Measurements from ENCODE around the gene SLCO3A1.

Gene SLCO3A1

DNA sequence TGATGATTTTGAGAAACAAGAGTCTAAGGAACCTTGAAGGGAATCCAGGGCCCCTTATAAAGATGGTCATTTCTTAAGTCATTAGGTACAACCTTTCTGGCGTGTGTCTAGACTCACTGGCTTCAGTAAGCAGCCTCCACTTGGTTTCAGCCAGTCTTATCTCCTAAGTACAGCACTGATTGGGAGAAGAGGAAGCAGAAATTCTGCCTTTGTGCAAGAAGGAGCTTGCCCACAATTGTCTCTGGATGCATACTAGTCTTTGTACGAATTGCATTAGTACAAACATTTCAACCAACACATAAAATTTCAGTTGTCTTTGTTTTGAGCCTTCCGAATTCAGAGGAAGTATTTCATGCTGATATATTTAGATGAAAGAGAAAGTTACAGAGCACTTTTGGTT is 139.4 kb downstream of the SLCO3A1 start:
- Histone ChIP-seq H3K79me1 (ENCODE audit: low read length) (no peaks in the 10 kb centered on the region), H2BK12ac (ENCODE audit: low read length) (no peak overlapping the region), H3K4me1 (ENCODE audit: control insufficient read depth in 1 of 2, insufficient read depth in 2 of 2, low read length in 2 of 2) (no peaks in the 10 kb centered on the region), H2BK120ac (ENCODE audit: insufficient read depth, low read length, poor library complexity) (no peak overlapping the region), H3K27me3 (ENCODE audit: insufficient read depth, low read length) (no peaks in the 10 kb centered on the region), H3K9ac (ENCODE audit: low read length) (no peak overlapping the region), H2AK5ac (ENCODE audit: low read length) (no peak overlapping the region), H3K4me3 (ENCODE audit: low read depth, low read length) (no peak overlapping the region), H3K23ac (ENCODE audit: low read length) (no peak overlapping the region), H4K12ac (ENCODE audit: low read depth, low read length) (no peak overlapping the region), H3K4me2 (ENCODE audit: low read length) (no peak overlapping the region), H2AFZ (ENCODE audit: insufficient read depth, low read length, poor library complexity) (no peak overlapping the region), H3K4ac (ENCODE audit: low read depth, low read length) (no peak overlapping the region), H4K8ac (ENCODE audit: low read depth, low read length) (no peak overlapping the region), H3K14ac (ENCODE audit: low read length) (no peak overlapping the region), H2BK5ac (ENCODE audit: low read depth, low read length, poor library complexity) (no peak overlapping the region), H3K9me3 (ENCODE audit: insufficient read depth, low read depth, low read length) (no peaks in the 10 kb centered on the region), H4K91ac (ENCODE audit: low read depth, low read length) (no peak overlapping the region), H3K18ac (ENCODE audit: low read length) (no peak overlapping the region), H3K27ac (ENCODE audit: low read depth, low read length) (no peak overlapping the region), H3K36me3 (ENCODE audit: control insufficient read depth in 1 of 2, insufficient read depth in 2 of 2, low read length in 2 of 2) (no peaks in the 10 kb centered on the region), H3K79me2 (ENCODE audit: control insufficient read depth, insufficient read depth, low read length, poor library complexity) (no peaks in the 10 kb centered on the region)
- no CpG with 5 or more reads among the region's 3 CpGs for WGBS (ENCODE audit: extremely low coverage, insufficient coverage, insufficient read length)
- DNase-seq, result no peak

DNA sequence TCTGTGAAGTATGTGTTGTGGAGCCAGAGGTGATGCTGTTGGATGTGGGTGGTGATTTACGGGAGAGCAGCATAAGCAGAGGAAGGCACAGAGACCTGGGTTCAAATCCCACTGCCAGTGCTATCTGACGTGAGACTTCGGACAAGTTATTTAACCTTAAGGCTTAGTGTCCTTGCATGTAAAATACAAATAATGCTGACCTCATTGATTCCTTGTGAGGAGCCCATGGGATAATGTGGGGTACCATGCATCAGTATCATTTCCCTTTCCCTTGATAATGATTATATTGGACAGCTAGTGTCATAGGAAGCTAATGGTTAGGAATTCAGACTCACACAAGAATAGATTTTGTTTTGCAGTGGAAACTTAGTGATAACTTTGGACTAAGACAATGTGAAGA is 141.6 kb downstream of the SLCO3A1 start:
- Histone ChIP-seq H4K12ac (ENCODE audit: low read depth, low read length) (no peak overlapping the region), H3K4me1 (ENCODE audit: control insufficient read depth in 1 of 2, insufficient read depth in 2 of 2, low read length in 2 of 2) (no peaks in the 10 kb centered on the region), H3K14ac (ENCODE audit: low read length) (no peak overlapping the region)

DNA sequence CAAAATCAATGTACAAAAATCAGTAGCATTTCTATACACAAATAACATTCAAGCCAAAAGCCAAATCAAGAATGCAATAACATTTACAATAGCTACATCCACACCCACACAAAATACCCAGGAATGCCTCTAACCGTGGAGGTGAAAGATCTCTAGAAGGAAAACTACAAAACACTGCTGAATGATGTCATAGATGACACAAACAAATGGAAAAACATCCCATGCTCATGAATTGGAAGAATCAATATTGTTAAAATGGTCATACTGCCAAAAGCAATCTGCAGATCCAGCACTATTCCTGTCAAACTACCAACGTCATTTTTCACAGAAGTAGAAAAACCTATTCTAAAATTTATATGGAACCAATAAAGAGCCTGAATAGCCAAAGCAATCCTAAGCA is 143.7 kb downstream of the SLCO3A1 start:
- H3K9ac ChIP-seq (ENCODE audit: low read length), result no peak overlapping the region
- H3K4me2 ChIP-seq (ENCODE audit: low read length), result no peak overlapping the region
- no peak overlapping the region for H2BK12ac ChIP-seq (ENCODE audit: low read length)
- H3K14ac ChIP-seq (ENCODE audit: low read length), result no peak overlapping the region
- no peaks in the 10 kb centered on the region for H3K9me3 ChIP-seq (ENCODE audit: insufficient read depth, low read depth, low read length)
- no peaks in the 10 kb centered on the region for H3K79me1 ChIP-seq (ENCODE audit: low read length)
- no peak overlapping the region for H3K4ac ChIP-seq (ENCODE audit: low read depth, low read length)
- H3K27me3 ChIP-seq (ENCODE audit: insufficient read depth, low read length), result no peaks in the 10 kb centered on the region
- H3K27ac ChIP-seq (ENCODE audit: low read depth, low read length), result no peak overlapping the region
- WGBS (ENCODE audit: extremely low coverage, insufficient coverage, insufficient read length), result no CpG with 5 or more reads among the region's 2 CpGs
- H4K91ac ChIP-seq (ENCODE audit: low read depth, low read length), result no peak overlapping the region
- H4K8ac ChIP-seq (ENCODE audit: low read depth, low read length), result no peak overlapping the region
- no peak overlapping the region for H3K18ac ChIP-seq (ENCODE audit: low read length)
- no peak overlapping the region for H2BK5ac ChIP-seq (ENCODE audit: low read depth, low read length, poor library complexity)
- no peak overlapping the region for H4K12ac ChIP-seq (ENCODE audit: low read depth, low read length)
- no peak overlapping the region for H2BK120ac ChIP-seq (ENCODE audit: insufficient read depth, low read length, poor library complexity)
- no peaks in the 10 kb centered on the region for H3K36me3 ChIP-seq (ENCODE audit: control insufficient read depth in 1 of 2, insufficient read depth in 2 of 2, low read length in 2 of 2)
- DNase-seq, result no peak
- H3K4me3 ChIP-seq (ENCODE audit: low read depth, low read length), result no peak overlapping the region
- H3K23ac ChIP-seq (ENCODE audit: low read length), result no peak overlapping the region
- H2AK5ac ChIP-seq (ENCODE audit: low read length), result no peak overlapping the region
- H3K79me2 ChIP-seq (ENCODE audit: control insufficient read depth, insufficient read depth, low read length, poor library complexity), result no peaks in the 10 kb centered on the region
- no peaks in the 10 kb centered on the region for H3K4me1 ChIP-seq (ENCODE audit: control insufficient read depth in 1 of 2, insufficient read depth in 2 of 2, low read length in 2 of 2)
- H2AFZ ChIP-seq (ENCODE audit: insufficient read depth, low read length, poor library complexity), result no peak overlapping the region

More for the DNA sequence above, 141.6 kb downstream of the SLCO3A1 start:
- no peaks in the 10 kb centered on the region for H3K9me3 ChIP-seq (ENCODE audit: insufficient read depth, low read depth, low read length)
- no peak overlapping the region for H3K23ac ChIP-seq (ENCODE audit: low read length)
- H3K27me3 ChIP-seq (ENCODE audit: insufficient read depth, low read length), result no peaks in the 10 kb centered on the region
- no peak overlapping the region for H3K9ac ChIP-seq (ENCODE audit: low read length)
- no peak overlapping the region for H2AFZ ChIP-seq (ENCODE audit: insufficient read depth, low read length, poor library complexity)
- H3K79me2 ChIP-seq (ENCODE audit: control insufficient read depth, insufficient read depth, low read length, poor library complexity), result no peaks in the 10 kb centered on the region
- no peak overlapping the region for H2BK5ac ChIP-seq (ENCODE audit: low read depth, low read length, poor library complexity)
- no peak overlapping the region for H4K8ac ChIP-seq (ENCODE audit: low read depth, low read length)
- DNase-seq, result no peak
- no peak overlapping the region for H3K4me3 ChIP-seq (ENCODE audit: low read depth, low read length)
- WGBS (ENCODE audit: extremely low coverage, insufficient coverage, insufficient read length), result no CpG with 5 or more reads among the region's 3 CpGs
- no peak overlapping the region for H4K91ac ChIP-seq (ENCODE audit: low read depth, low read length)
- H3K36me3 ChIP-seq (ENCODE audit: control insufficient read depth in 1 of 2, insufficient read depth in 2 of 2, low read length in 2 of 2), result no peaks in the 10 kb centered on the region
- no peak overlapping the region for H2BK12ac ChIP-seq (ENCODE audit: low read length)
- H3K27ac ChIP-seq (ENCODE audit: low read depth, low read length), result no peak overlapping the region
- H2BK120ac ChIP-seq (ENCODE audit: insufficient read depth, low read length, poor library complexity), result no peak overlapping the region
- no peak overlapping the region for H3K4me2 ChIP-seq (ENCODE audit: low read length)
- no peak overlapping the region for H2AK5ac ChIP-seq (ENCODE audit: low read length)
- H3K4ac ChIP-seq (ENCODE audit: low read depth, low read length), result no peak overlapping the region
- no peak overlapping the region for H3K18ac ChIP-seq (ENCODE audit: low read length)
- no peaks in the 10 kb centered on the region for H3K79me1 ChIP-seq (ENCODE audit: low read length)

DNA sequence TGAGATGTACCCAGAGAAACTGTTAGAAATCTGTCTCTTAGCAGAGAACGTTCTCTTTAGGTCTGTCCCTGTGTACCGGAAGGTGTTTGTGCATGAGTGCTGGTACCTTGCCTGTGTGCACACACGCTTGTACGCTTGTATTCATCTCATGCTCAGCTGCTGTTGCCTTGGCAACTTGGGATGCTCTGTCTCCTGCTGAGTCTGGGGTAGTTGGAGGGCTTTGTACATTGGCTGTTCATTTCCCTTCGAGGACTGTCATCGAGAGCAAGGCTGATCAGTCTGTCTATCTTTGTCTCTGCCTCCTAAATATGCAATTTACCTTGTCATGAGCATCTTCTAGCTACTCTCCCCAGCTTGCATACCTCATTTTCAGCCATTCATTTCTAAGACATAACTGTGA is 147.2 kb downstream of the SLCO3A1 start:
- no peak overlapping the region for H2AFZ ChIP-seq (ENCODE audit: insufficient read depth, low read length, poor library complexity)
- no CpG with 5 or more reads among the region's 6 CpGs for WGBS (ENCODE audit: extremely low coverage, insufficient coverage, insufficient read length)

More for the DNA sequence above, 147.2 kb downstream of the SLCO3A1 start:
- H3K27me3 ChIP-seq (ENCODE audit: insufficient read depth, low read length), result no peaks in the 10 kb centered on the region
- no peak overlapping the region for H3K9ac ChIP-seq (ENCODE audit: low read length)
- no peaks in the 10 kb centered on the region for H3K4me1 ChIP-seq (ENCODE audit: control insufficient read depth in 1 of 2, insufficient read depth in 2 of 2, low read length in 2 of 2)
- H4K8ac ChIP-seq (ENCODE audit: low read depth, low read length), result no peak overlapping the region
- no peak overlapping the region for H2BK120ac ChIP-seq (ENCODE audit: insufficient read depth, low read length, poor library complexity)
- H4K91ac ChIP-seq (ENCODE audit: low read depth, low read length), result no peak overlapping the region
- H3K79me1 ChIP-seq (ENCODE audit: low read length), result no peaks in the 10 kb centered on the region
- no peak overlapping the region for H2AK5ac ChIP-seq (ENCODE audit: low read length)
- no peaks in the 10 kb centered on the region for H3K36me3 ChIP-seq (ENCODE audit: control insufficient read depth in 1 of 2, insufficient read depth in 2 of 2, low read length in 2 of 2)
- no peak for DNase-seq
- no peak overlapping the region for H4K12ac ChIP-seq (ENCODE audit: low read depth, low read length)
- H3K27ac ChIP-seq (ENCODE audit: low read depth, low read length), result no peak overlapping the region
- no peak overlapping the region for H2BK12ac ChIP-seq (ENCODE audit: low read length)
- H3K4me2 ChIP-seq (ENCODE audit: low read length), result no peak overlapping the region
- H3K4ac ChIP-seq (ENCODE audit: low read depth, low read length), result no peak overlapping the region
- H3K9me3 ChIP-seq (ENCODE audit: insufficient read depth, low read depth, low read length), result no peaks in the 10 kb centered on the region
- no peak overlapping the region for H2BK5ac ChIP-seq (ENCODE audit: low read depth, low read length, poor library complexity)
- no peak overlapping the region for H3K4me3 ChIP-seq (ENCODE audit: low read depth, low read length)
- H3K18ac ChIP-seq (ENCODE audit: low read length), result no peak overlapping the region
- H3K79me2 ChIP-seq (ENCODE audit: control insufficient read depth, insufficient read depth, low read length, poor library complexity), result no peaks in the 10 kb centered on the region
- H3K14ac ChIP-seq (ENCODE audit: low read length), result no peak overlapping the region
- no peak overlapping the region for H3K23ac ChIP-seq (ENCODE audit: low read length)
